Neuron (in vitro differentiated cells): ENCODE results near the gene SERGEF.

ENCODE experiments used
- H2AFZ ChIP-seq: one replicate; pipeline ENCODE4 v1.6.1; 2013; ENCODE audit warnings: low read depth, mild to moderate bottlenecking, inconsistent platforms, low read length, moderate library complexity
- H3K27me3 ChIP-seq: one replicate; pipeline ENCODE4 v1.6.1; 2013; ENCODE audit warnings: low read length; ENCODE audit not compliant: insufficient read depth
- H3K36me3 ChIP-seq: one replicate; pipeline ENCODE4 v1.6.1; 2013; ENCODE audit warnings: low read length; ENCODE audit not compliant: insufficient read depth
- H3K4me1 ChIP-seq: one replicate; pipeline ENCODE4 v1.6.1; 2013; ENCODE audit warnings: low read length; ENCODE audit not compliant: insufficient read depth
- H3K4me3 ChIP-seq: 2 replicates; pipeline ENCODE4 v1.5.1; 2013; ENCODE audit warnings: mild to moderate bottlenecking, low read length, moderate library complexity
- H3K9me3 ChIP-seq: one replicate; pipeline ENCODE4 v1.6.1; 2013; ENCODE audit warnings: low read length

SERGEF gene

DNA sequence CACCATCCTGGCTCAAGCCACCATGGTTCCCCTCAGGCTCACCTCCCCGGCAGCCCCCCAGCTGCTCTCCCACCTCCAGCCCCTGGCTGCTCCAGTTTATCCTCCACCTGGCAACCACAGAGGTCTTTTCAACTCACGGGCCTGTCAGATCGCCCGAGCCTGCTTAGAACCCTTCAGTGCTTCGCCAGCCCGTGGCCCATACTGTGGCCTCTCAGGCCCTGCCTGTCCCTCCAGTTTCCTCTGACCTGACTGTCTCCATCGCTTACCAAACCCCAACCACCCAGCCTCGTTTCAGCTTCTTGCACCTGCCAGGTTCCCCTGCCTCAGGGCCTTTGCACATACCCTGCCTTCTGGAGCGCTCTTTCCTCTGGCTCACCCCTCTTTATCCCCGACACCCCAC, 271.4 kb downstream of the SERGEF start:
- H3K27me3 ChIP-seq = no peaks in the 10 kb centered on the region
- no peak overlapping the region for H3K4me3 ChIP-seq
- no peak overlapping the region for H2AFZ ChIP-seq

DNA sequence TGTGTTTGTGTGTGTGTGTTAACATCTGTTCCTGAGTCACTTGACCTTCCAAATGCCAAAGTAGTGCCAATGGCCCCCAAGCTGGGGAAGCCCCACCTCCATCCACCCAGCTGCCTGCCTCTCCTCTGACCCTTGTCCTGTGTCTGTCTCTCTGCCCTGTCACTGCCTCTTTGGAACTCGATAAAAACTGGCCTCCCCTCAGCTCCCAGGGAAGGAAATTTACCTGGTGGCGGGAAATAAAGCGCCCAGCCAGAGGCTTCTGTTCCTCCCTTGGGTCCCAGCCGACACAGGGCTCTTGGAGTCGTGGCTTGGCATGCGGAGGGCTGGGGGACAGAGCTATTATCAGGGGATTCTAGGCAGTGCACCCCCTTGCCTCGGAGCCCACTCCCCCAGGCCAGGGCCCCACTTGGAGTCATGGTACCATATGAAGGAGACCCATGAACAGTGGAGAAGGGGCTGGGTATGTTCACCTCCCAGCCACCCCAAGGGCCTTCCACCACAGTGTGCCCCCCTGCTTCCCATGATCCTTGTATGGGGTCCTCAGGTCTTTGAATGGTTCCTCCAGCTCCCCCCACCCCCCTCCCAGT, 272.1 kb downstream of the SERGEF start:
- Histone ChIP-seq H3K4me3 (no peak overlapping the region), H2AFZ (no peak overlapping the region), H3K4me1 (peaks cover 39% of the 10 kb centered on the region), H3K36me3 (no peaks in the 10 kb centered on the region), H3K9me3 (no peaks in the 10 kb centered on the region), H3K27me3 (no peaks in the 10 kb centered on the region)

More for the DNA sequence above, 271.4 kb downstream of the SERGEF start:
- H3K36me3 ChIP-seq = no peaks in the 10 kb centered on the region
- no peaks in the 10 kb centered on the region for H3K9me3 ChIP-seq
- peaks cover 32% of the 10 kb centered on the region for H3K4me1 ChIP-seq

GRCh38 chr11:17739945-17740338, 272.9 kb downstream of the SERGEF start:
- peaks cover 39% of the 10 kb centered on the region for H3K4me1 ChIP-seq
- no peak overlapping the region for H2AFZ ChIP-seq
- no peak overlapping the region for H3K4me3 ChIP-seq
- no peaks in the 10 kb centered on the region for H3K27me3 ChIP-seq
- H3K36me3 ChIP-seq = no peaks in the 10 kb centered on the region
- no peaks in the 10 kb centered on the region for H3K9me3 ChIP-seq

GRCh38 chr11:17738151-17738973, 274.5 kb downstream of the SERGEF start:
- Histone ChIP-seq H3K4me3 (peak overlapping the region; percentile 64), H3K4me1 (peaks cover 39% of the 10 kb centered on the region), H3K27me3 (no peaks in the 10 kb centered on the region)

More at GRCh38 chr11:17738151-17738973, 274.5 kb downstream of the SERGEF start:
- Histone ChIP-seq H3K9me3 (no peaks in the 10 kb centered on the region), H3K36me3 (no peaks in the 10 kb centered on the region), H2AFZ (no peak overlapping the region)
